Measurements from ENCODE around the gene NOA1.

NOA1 gene

GRCh38 chr4:56977321-56978012, at the start of gene NOA1:
NOA1 (minus strand) TSS chr4:56977606; CDS start chr4:56977585, 21 bp downstream.
- DNase-seq (ENCODE audit: low spot score), result peak; percentile 97

GRCh38 chr4:57023104-57023503, 45.7 kb upstream of the NOA1 start:
- peak; percentile 70 for DNase-seq (ENCODE audit: low spot score)

GRCh38 chr4:57020467-57021101, 43.2 kb upstream of the NOA1 start:
- DNase-seq (ENCODE audit: low spot score), result peak; percentile 71

GRCh38 chr4:57018980-57019379, 41.6 kb upstream of the NOA1 start:
- DNase-seq (ENCODE audit: low spot score), result no peak

GRCh38 chr4:57013543-57014120, 36.2 kb upstream of the NOA1 start:
- DNase-seq (ENCODE audit: low spot score), result no peak

GRCh38 chr4:56999751-57000150, 22.3 kb upstream of the NOA1 start:
- DNase-seq (ENCODE audit: low spot score), result no peak

- no peak for DNase-seq (ENCODE audit: low spot score)
Measured at GRCh38 chr4:56995525-56995924, 18.1 kb upstream of the NOA1 start.

GRCh38 chr4:56990109-56990905, 12.9 kb upstream of the NOA1 start:
- no peak for DNase-seq (ENCODE audit: low spot score)

GRCh38 chr4:56986952-56987351, 9.5 kb upstream of the NOA1 start:
- no peak for DNase-seq (ENCODE audit: low spot score)

GRCh38 chr4:56986192-56986591, 8.8 kb upstream of the NOA1 start:
- no peak for DNase-seq (ENCODE audit: low spot score)

- peak; percentile 55 for DNase-seq (ENCODE audit: low spot score)
Measured at GRCh38 chr4:56981795-56982201, 4.4 kb upstream of the NOA1 start.

GRCh38 chr4:56979421-56980072, 2.1 kb upstream of the NOA1 start:
- DNase-seq (ENCODE audit: low spot score), result peak; percentile 63

GRCh38 chr4:56978750-56979303, 1.4 kb upstream of the NOA1 start, which contains the start of gene POLR2B:
POLR2B (plus strand) TSS chr4:56978896; CDS start chr4:56978986, 90 bp downstream.
- DNase-seq (ENCODE audit: low spot score), result peak; percentile 97

GRCh38 chr4:56976837-56977320, 527 bp downstream of the NOA1 start:
- peak; percentile 15 for DNase-seq (ENCODE audit: low spot score)

GRCh38 chr4:56976283-56976836, 1.0 kb downstream of the NOA1 start:
- peak; percentile 25 for DNase-seq (ENCODE audit: low spot score)

- no peak for DNase-seq (ENCODE audit: low spot score)
Measured at GRCh38 chr4:56973336-56973735, 4.1 kb downstream of the NOA1 start.

- DNase-seq (ENCODE audit: low spot score), result no peak
Measured at GRCh38 chr4:56972809-56973208, 4.6 kb downstream of the NOA1 start.

GRCh38 chr4:56972389-56972788, 5.0 kb downstream of the NOA1 start:
- DNase-seq (ENCODE audit: low spot score), result no peak

GRCh38 chr4:56971383-56971782, 6.0 kb downstream of the NOA1 start:
- no peak for DNase-seq (ENCODE audit: low spot score)

- no peak for DNase-seq (ENCODE audit: low spot score)
Measured at GRCh38 chr4:56961107-56961500, 16.3 kb downstream of the NOA1 start.

- DNase-seq (ENCODE audit: low spot score), result no peak
Measured at GRCh38 chr4:56959100-56959499, 18.3 kb downstream of the NOA1 start.

Data from RKO (cell line).